Thymus (tissue), 11 donors: Measurements from ENCODE around the gene ALPG. TPM values are rescaled to one million over a fixed set of nuclear protein-coding genes. Genes with fewer than 3 reads are reported as not detected.
"Not testable (repeated sequence)": the region's sequence is repeated elsewhere in the genome, so short reads cannot be mapped to it uniquely, and the experiment has no call there.

Experiments used
- DNase-seq, 9 donors: peaks; one replicate each; pipeline ENCODE4 v3.0.0-alpha.2; 2013; ENCODE audit warnings: low spot score in 9 of 9, low read depth in 6 of 9, missing footprints in 1 of 9
- H3K27ac ChIP-seq, 2 donors: one replicate each; pipeline ENCODE4 v1.5.1; 2013; ENCODE audit warnings: control low read depth in 1 of 2, low read depth in 1 of 2, low read length in 1 of 2, mild to moderate bottlenecking in 1 of 2, moderate library complexity in 1 of 2
- H3K27me3 ChIP-seq, 2 donors: one replicate each; pipeline ENCODE4 v1.5.1; 2013; ENCODE audit warnings: low read length in 1 of 2; ENCODE audit not compliant: control insufficient read depth in 2 of 2, insufficient read depth in 1 of 2
- H3K36me3 ChIP-seq, 2 donors: one replicate each; pipeline ENCODE4 v1.5.1; 2013; ENCODE audit warnings: low read length in 1 of 2, mild to moderate bottlenecking in 1 of 2, moderate library complexity in 1 of 2; ENCODE audit not compliant: control insufficient read depth in 2 of 2, insufficient read depth in 2 of 2
- H3K4me1 ChIP-seq, 2 donors: one replicate each; pipeline ENCODE4 v1.5.1; 2013; ENCODE audit warnings: low read length in 2 of 2; ENCODE audit not compliant: control insufficient read depth in 2 of 2, insufficient read depth in 2 of 2
- H3K4me3 ChIP-seq, 2 donors: one replicate each; pipeline ENCODE4 v1.5.1; 2013; ENCODE audit warnings: low read length in 2 of 2, control low read depth in 1 of 2, mild to moderate bottlenecking in 1 of 2
- H3K9me3 ChIP-seq, 2 donors: one replicate each; pipeline ENCODE4 v1.5.1; 2013; ENCODE audit warnings: low read length in 1 of 2, mild to moderate bottlenecking in 1 of 2; ENCODE audit not compliant: control insufficient read depth in 2 of 2, insufficient read depth in 1 of 2
- WGBS: extraction: QIAGEN DNeasy Blood & Tissue Kit; methylation state at CpG from one replicate; pipeline ENCODE4 v1.1.7; 2013; 5-methylcytosine and 5-hydroxymethylcytosine counted together
- polyA plus RNA-seq: library from polyadenylated mRNA; stranded (reverse); fragments of 200-250 nt; gene quantifications from one replicate; pipeline ENCODE4 v1.2.3, GENCODE V29; 2013
- total RNA-seq: library from RNA; stranded (reverse); fragments of 120-200 nt; gene quantifications from one replicate; pipeline ENCODE4 v1.2.4, GENCODE V29; 2013
- donor health status: healthy.

ALPG gene
- total and polyA plus RNA-seq, 2 donors: 0.24 to 0.96 TPM

- not testable (repeated sequence) for H3K36me3 ChIP-seq, DNase-seq, H3K4me1 ChIP-seq, H3K27me3 ChIP-seq, H3K4me3 ChIP-seq, H3K9me3 ChIP-seq, H3K27ac ChIP-seq
- WGBS: 34% methylated on average over 8 of the region's 9 CpGs
Measured at GRCh38 chr2:232446266-232446777, 39.7 kb downstream of the ALPG start.

GRCh38 chr2:232447091-232447620 lies 40.5 kb downstream of the ALPG start:
- DNase-seq: no peak
- Histone ChIP-seq H3K9me3 (no peaks in the 10 kb centered on the region), H3K4me1 (peaks cover 0 to 9% of the 10 kb centered on the region in 2 donors), H3K36me3 (no peaks in the 10 kb centered on the region), H3K27ac (no peak overlapping the region), H3K4me3 (no peak overlapping the region), H3K27me3 (peaks cover 3 to 5% of the 10 kb centered on the region in 2 donors)
- WGBS: 86% methylated on average over 9 of the region's 9 CpGs

GRCh38 chr2:232447638-232448303 lies 41.1 kb downstream of the ALPG start:
- no peak for DNase-seq
- H3K36me3 ChIP-seq: no peaks in the 10 kb centered on the region

GRCh38 chr2:232448304-232448690 lies 41.7 kb downstream of the ALPG start:
- Histone ChIP-seq H3K36me3 (no peaks in the 10 kb centered on the region), H3K27me3 (peaks cover 3 to 5% of the 10 kb centered on the region in 2 donors), H3K4me1 (peaks cover 0 to 9% of the 10 kb centered on the region in 2 donors), H3K27ac (no peak overlapping the region), H3K4me3 (no peak overlapping the region), H3K9me3 (no peaks in the 10 kb centered on the region)
- peak in 2 of 9 donors; percentile 13 to 38 for DNase-seq
- WGBS: 29% methylated on average over 10 of the region's 10 CpGs

More at GRCh38 chr2:232447638-232448303, 41.1 kb downstream of the ALPG start:
- Histone ChIP-seq H3K4me1 (peaks cover 0 to 9% of the 10 kb centered on the region in 2 donors), H3K4me3 (no peak overlapping the region), H3K27ac (no peak overlapping the region), H3K9me3 (no peaks in the 10 kb centered on the region), H3K27me3 (peaks cover 3 to 5% of the 10 kb centered on the region in 2 donors)
- WGBS: 94% methylated on average over 18 of the region's 18 CpGs

GRCh38 chr2:232449964-232450363 lies 43.3 kb downstream of the ALPG start:
- peaks cover 3 to 5% of the 10 kb centered on the region in 2 donors for H3K27me3 ChIP-seq
- H3K4me1 ChIP-seq: peaks cover 0 to 9% of the 10 kb centered on the region in 2 donors
- H3K27ac ChIP-seq: no peak overlapping the region
- no peak for DNase-seq
- H3K36me3 ChIP-seq: no peaks in the 10 kb centered on the region
- no peak overlapping the region for H3K4me3 ChIP-seq
- WGBS: 57% methylated on average over 12 of the region's 12 CpGs
- H3K9me3 ChIP-seq: no peaks in the 10 kb centered on the region

GRCh38 chr2:232451645-232452044 lies 45.0 kb downstream of the ALPG start:
- 91% methylated on average over 3 of the region's 3 CpGs for WGBS
- not testable (repeated sequence) for H3K27me3 ChIP-seq, DNase-seq, H3K4me1 ChIP-seq, H3K36me3 ChIP-seq, H3K27ac ChIP-seq, H3K9me3 ChIP-seq, H3K4me3 ChIP-seq

GRCh38 chr2:232454630-232455029 lies 48.0 kb downstream of the ALPG start:
- no peaks in the 10 kb centered on the region for H3K36me3 ChIP-seq
- H3K4me3 ChIP-seq: no peak overlapping the region
- 90% methylated on average over 9 of the region's 9 CpGs for WGBS
- peaks cover 3 to 34% of the 10 kb centered on the region in 2 donors for H3K27me3 ChIP-seq
- H3K27ac ChIP-seq: no peak overlapping the region
- H3K4me1 ChIP-seq: no peaks in the 10 kb centered on the region
- H3K9me3 ChIP-seq: no peaks in the 10 kb centered on the region
- no peak for DNase-seq

GRCh38 chr2:232455426-232456255 lies 49.0 kb downstream of the ALPG start, which contains the start of gene ALPI:
Gene ALPI, plus strand, starts transcription at chr2:232456153. Its CDS starts 47 bp downstream, at chr2:232456200.
- no peak for DNase-seq
- Histone ChIP-seq H3K27ac (no peak within 1 kb of the TSS), H3K27me3 (peaks cover 0 to 40% of the 10 kb centered on the region in 2 donors), H3K4me3 (no peak within 1 kb of the TSS), H3K9me3 (no peaks in the 10 kb centered on the region), H3K36me3 (no peaks in the 10 kb centered on the region), H3K4me1 (no peaks in the 10 kb centered on the region)
- 94% methylated on average over 14 of the region's 14 CpGs for WGBS
